ENCODE measurements around the gene G6PC1.

- TF ChIP-seq, protein P1, sequence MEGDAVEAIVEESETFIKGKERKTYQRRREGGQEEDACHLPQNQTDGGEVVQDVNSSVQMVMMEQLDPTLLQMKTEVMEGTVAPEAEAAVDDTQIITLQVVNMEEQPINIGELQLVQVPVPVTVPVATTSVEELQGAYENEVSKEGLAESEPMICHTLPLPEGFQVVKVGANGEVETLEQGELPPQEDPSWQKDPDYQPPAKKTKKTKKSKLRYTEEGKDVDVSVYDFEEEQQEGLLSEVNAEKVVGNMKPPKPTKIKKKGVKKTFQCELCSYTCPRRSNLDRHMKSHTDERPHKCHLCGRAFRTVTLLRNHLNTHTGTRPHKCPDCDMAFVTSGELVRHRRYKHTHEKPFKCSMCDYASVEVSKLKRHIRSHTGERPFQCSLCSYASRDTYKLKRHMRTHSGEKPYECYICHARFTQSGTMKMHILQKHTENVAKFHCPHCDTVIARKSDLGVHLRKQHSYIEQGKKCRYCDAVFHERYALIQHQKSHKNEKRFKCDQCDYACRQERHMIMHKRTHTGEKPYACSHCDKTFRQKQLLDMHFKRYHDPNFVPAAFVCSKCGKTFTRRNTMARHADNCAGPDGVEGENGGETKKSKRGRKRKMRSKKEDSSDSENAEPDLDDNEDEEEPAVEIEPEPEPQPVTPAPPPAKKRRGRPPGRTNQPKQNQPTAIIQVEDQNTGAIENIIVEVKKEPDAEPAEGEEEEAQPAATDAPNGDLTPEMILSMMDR (IDR thresholded peaks at IDR 0.05) = no peak
- no peak for TF ChIP-seq TCF7L2 (IDR thresholded peaks at IDR 0.05; ENCODE audit: low read depth, low read length)
- no peak for TF ChIP-seq POLR2AphosphoS5 (IDR thresholded peaks at IDR 0.05; ENCODE audit: low read depth, low read length)
Observed at GRCh38 chr17:42878924-42879595, 21.5 kb upstream of the G6PC1 start.

Measured in Panc1 (cell line).